NCI-H345 treated with DMSO at 0.1 percent for 48 hours (cell line): ENCODE measurements around the gene LMF2.
A peak's percentile ranks its signal among the peaks of the same experiment; 100 is the strongest.
"Not testable (repeated sequence)": the region's sequence is repeated elsewhere in the genome, so short reads cannot be mapped to it uniquely, and the experiment has no call there.

ENCODE experiments used
- DNase-seq: peaks from one replicate; lab custom pipeline; 2025; ENCODE audit not compliant: unreplicated experiment; lab: John Stamatoyannopoulos, UW

LMF2 gene

GRCh38 chr22:50523806-50524675 is 16.5 kb upstream of the LMF2 start:
- no peak for DNase-seq

- DNase-seq, result no peak
Observed at GRCh38 chr22:50523458-50523805, 15.9 kb upstream of the LMF2 start.

GRCh38 chr22:50522806-50523438 is 15.4 kb upstream of the LMF2 start:
- no peak for DNase-seq

- DNase-seq, result no peak
Observed at GRCh38 chr22:50522208-50522805, 14.8 kb upstream of the LMF2 start.

- no peak for DNase-seq
Observed at GRCh38 chr22:50521710-50522109, 14.2 kb upstream of the LMF2 start.

GRCh38 chr22:50520826-50521453 is 13.4 kb upstream of the LMF2 start:
- DNase-seq, result no peak

- not testable (repeated sequence) for DNase-seq
Observed at GRCh38 chr22:50520184-50520583, 12.7 kb upstream of the LMF2 start.

- DNase-seq, result no peak
Observed at GRCh38 chr22:50519151-50519550, 11.6 kb upstream of the LMF2 start.

GRCh38 chr22:50518606-50519005 is 11.1 kb upstream of the LMF2 start:
- no peak for DNase-seq

- no peak for DNase-seq
Observed at GRCh38 chr22:50517495-50518260, 10.2 kb upstream of the LMF2 start.

GRCh38 chr22:50516891-50517290 is 9.4 kb upstream of the LMF2 start:
- DNase-seq, result no peak

- DNase-seq, result no peak
Observed at GRCh38 chr22:50516068-50516467, 8.6 kb upstream of the LMF2 start.

GRCh38 chr22:50513175-50513574 is 5.7 kb upstream of the LMF2 start:
- DNase-seq, result no peak

- no peak for DNase-seq
Observed at GRCh38 chr22:50508897-50509296, 1.4 kb upstream of the LMF2 start.

- DNase-seq, result peak; percentile 69
Observed at GRCh38 chr22:50507991-50508884, 736 bp upstream of the LMF2 start, which contains the start of gene NCAPH2. TSS of gene NCAPH2 (plus strand) at chr22:50508224. CDS start at chr22:50508338, 114 bp downstream.

GRCh38 chr22:50506611-50507420 is 686 bp downstream of the LMF2 start:
- no peak for DNase-seq

- peak; percentile 63 for DNase-seq
Observed at GRCh38 chr22:50505776-50506610, 1.5 kb downstream of the LMF2 start.

GRCh38 chr22:50505276-50505775 is 2.2 kb downstream of the LMF2 start:
- no peak for DNase-seq
